H9 (cell line): ENCODE data around the gene PEPD. TPM values are rescaled to one million over a fixed set of nuclear protein-coding genes. Genes with fewer than 3 reads are reported as not detected.

Experiments used
- DNase-seq: peaks from one replicate; pipeline ENCODE4 v3.0.0-alpha.2; 2017
- H2AFZ ChIP-seq: one replicate; pipeline ENCODE4 v1.6.1; 2013; ENCODE audit warnings: mild to moderate bottlenecking, low read length, control low read depth, moderate library complexity
- H2AK5ac ChIP-seq: 2 replicates; pipeline ENCODE4 v1.6.1; 2013; ENCODE audit warnings: low read length, control low read depth, mixed read lengths; ENCODE audit not compliant: insufficient read length
- H2BK120ac ChIP-seq: one replicate; pipeline ENCODE4 v1.6.1; 2013; ENCODE audit warnings: low read depth, mild to moderate bottlenecking, low read length, control low read depth, inconsistent platforms; ENCODE audit not compliant: poor library complexity, severe bottlenecking
- H2BK12ac ChIP-seq: 2 replicates; pipeline ENCODE4 v1.6.1; 2013; ENCODE audit warnings: low read length, control low read depth, mixed read lengths, low read depth; ENCODE audit not compliant: insufficient read length
- H2BK15ac ChIP-seq: 2 replicates; pipeline ENCODE4 v1.6.1; 2013; ENCODE audit warnings: low read depth, low read length, control low read depth
- H2BK20ac ChIP-seq: one replicate; pipeline ENCODE4 v1.6.1; 2013; ENCODE audit warnings: low read depth, mild to moderate bottlenecking, low read length, control low read depth, inconsistent platforms; ENCODE audit not compliant: poor library complexity, severe bottlenecking
- H2BK5ac ChIP-seq: 2 replicates; pipeline ENCODE4 v1.6.1; 2013; ENCODE audit warnings: low read length, control low read depth, mixed read lengths; ENCODE audit not compliant: insufficient read length
- H3K14ac ChIP-seq: 2 replicates; pipeline ENCODE4 v1.6.1; 2013; ENCODE audit warnings: low read length, control low read depth; ENCODE audit not compliant: insufficient read depth
- H3K18ac ChIP-seq: 2 replicates; pipeline ENCODE4 v1.6.1; 2013; ENCODE audit warnings: low read depth, mild to moderate bottlenecking, mixed read lengths, low read length, control low read depth; ENCODE audit not compliant: insufficient read length
- H3K23ac ChIP-seq: 2 replicates; pipeline ENCODE4 v1.6.1; 2013; ENCODE audit warnings: low read length, control low read depth, mixed read lengths, low read depth; ENCODE audit not compliant: insufficient read length
- H3K23me2 ChIP-seq: 2 replicates; pipeline ENCODE4 v1.6.1; 2013; ENCODE audit warnings: low read depth, mild to moderate bottlenecking, mixed read lengths, low read length, control low read depth; ENCODE audit not compliant: insufficient read length, poor library complexity, severe bottlenecking
- H3K27ac ChIP-seq: 2 replicates; pipeline ENCODE4 v1.5.1; 2013; ENCODE audit warnings: low read length, control low read depth, mixed read lengths, low read depth; ENCODE audit not compliant: insufficient read length
- H3K27me3 ChIP-seq: 2 replicates; pipeline ENCODE4 v1.6.1; 2013; ENCODE audit warnings: low read length, control low read depth, inconsistent platforms; ENCODE audit not compliant: insufficient read depth
- H3K4ac ChIP-seq: 2 replicates; pipeline ENCODE4 v1.6.1; 2013; ENCODE audit warnings: low read depth, mild to moderate bottlenecking, control low read depth, inconsistent platforms, low read length, moderate library complexity
- H3K4me1 ChIP-seq: 2 replicates; pipeline ENCODE4 v1.6.1; 2013; ENCODE audit warnings: low read length, control low read depth, inconsistent platforms; ENCODE audit not compliant: insufficient read depth
- H3K4me2 ChIP-seq: 2 replicates; pipeline ENCODE4 v1.6.1; 2013; ENCODE audit warnings: low read length, control low read depth, mixed read lengths; ENCODE audit not compliant: insufficient read length, insufficient read depth
- H3K56ac ChIP-seq: 2 replicates; pipeline ENCODE4 v1.6.1; 2013; ENCODE audit warnings: low read depth, mild to moderate bottlenecking, mixed read lengths, low read length, control low read depth; ENCODE audit not compliant: insufficient read length
- H3K79me1 ChIP-seq: 2 replicates; pipeline ENCODE4 v1.6.1; 2013; ENCODE audit warnings: low read depth, mild to moderate bottlenecking, moderate library complexity, low read length, control low read depth, inconsistent platforms; ENCODE audit not compliant: insufficient read depth, poor library complexity, severe bottlenecking
- H3K79me2 ChIP-seq: 2 replicates; pipeline ENCODE4 v1.6.1; 2013; ENCODE audit warnings: low read length, control low read depth, inconsistent platforms; ENCODE audit not compliant: insufficient read depth
- H3K9ac ChIP-seq: 2 replicates; pipeline ENCODE4 v1.6.1; 2013; ENCODE audit warnings: low read length, control low read depth, mixed read lengths; ENCODE audit not compliant: insufficient read length; ENCODE audit errors: extremely low read depth
- H3K9me3 ChIP-seq: one replicate; pipeline ENCODE4 v1.6.1; 2013; ENCODE audit warnings: low read depth, low read length, inconsistent platforms; ENCODE audit not compliant: control insufficient read depth
- H3T11ph ChIP-seq: one replicate; pipeline ENCODE4 v1.6.1; 2013; ENCODE audit warnings: mild to moderate bottlenecking, low read length, control low read depth, inconsistent platforms
- H4K20me1 ChIP-seq: one replicate; pipeline ENCODE4 v1.6.1; 2013; ENCODE audit not compliant: control insufficient read depth, insufficient read length, insufficient read depth
- H4K5ac ChIP-seq: 2 replicates; pipeline ENCODE4 v1.6.1; 2013; ENCODE audit warnings: low read depth, mild to moderate bottlenecking, mixed read lengths, low read length, control low read depth; ENCODE audit not compliant: insufficient read length
- H4K8ac ChIP-seq: replicated peaks from 2 replicates; pipeline ENCODE4 v1.6.1; 2013; ENCODE audit warnings: low read length, control low read depth, mixed read lengths, low read depth; ENCODE audit not compliant: insufficient read length
- H4K91ac ChIP-seq: 2 replicates; pipeline ENCODE4 v1.6.1; 2013; ENCODE audit warnings: low read depth, mild to moderate bottlenecking, moderate library complexity, mixed read lengths, low read length, control low read depth; ENCODE audit not compliant: insufficient read length
- H3K27ac Mint-ChIP-seq, 3 experiments: 2 replicates in 2 of 3; 3 replicates in 1 of 3; pipeline ENCODE4 v1.8.0; 2020 to 2021; ENCODE audit warnings: mixed read lengths in 3 of 3, mild to moderate bottlenecking in 1 of 3, moderate library complexity in 1 of 3
- H3K27me3 Mint-ChIP-seq: 2 replicates; pipeline ENCODE4 v1.8.0; 2021; ENCODE audit warnings: low read depth, mild to moderate bottlenecking, moderate library complexity, mixed read lengths
- H3K36me3 Mint-ChIP-seq, 3 experiments: 2 replicates in 2 of 3; 3 replicates in 1 of 3; pipeline ENCODE4 v1.8.0; 2020 to 2021; ENCODE audit warnings: low read depth in 3 of 3, mixed read lengths in 3 of 3; ENCODE audit not compliant: insufficient read depth in 1 of 3
- H3K4me1 Mint-ChIP-seq, 2 experiments: 2 replicates each; pipeline ENCODE4 v1.8.0; 2020; ENCODE audit warnings: mixed read lengths in 2 of 2
- H3K4me3 Mint-ChIP-seq, 2 experiments: 2 replicates in 1 of 2; 3 replicates in 1 of 2; pipeline ENCODE4 v1.8.0; 2020 to 2021; ENCODE audit warnings: mild to moderate bottlenecking in 2 of 2, mixed read lengths in 2 of 2, moderate library complexity in 1 of 2
- H3K9me3 Mint-ChIP-seq, 2 experiments: 2 replicates in 1 of 2; 3 replicates in 1 of 2; pipeline ENCODE4 v1.8.0; 2020; ENCODE audit warnings: mild to moderate bottlenecking in 2 of 2, mixed read lengths in 2 of 2, moderate library complexity in 1 of 2
- CTCF ChIP-seq: fragments of 200-600 bp; sonication (generic); conservative IDR thresholded peaks from 3 replicates; pipeline ENCODE4 v1.8.0; 2021; ENCODE audit warnings: antibody characterized with exemption, mild to moderate bottlenecking
- WGBS: extraction: QIAGEN DNeasy Blood & Tissue Kit; methylation state at CpG from one replicate; pipeline ENCODE4 v1.1.7; 2013; ENCODE audit warnings: missing lambda C conversion rate, low lambda C conversion rate, mixed read lengths; ENCODE audit not compliant: insufficient read length; ENCODE audit errors: extremely low coverage; 5-methylcytosine and 5-hydroxymethylcytosine counted together
- total RNA-seq: library from RNA; stranded (reverse); gene quantifications from 2 replicates; pipeline ENCODE4 v1.2.1, GENCODE V29; 2021

Gene PEPD
- total RNA-seq, 1 experiment from 2014 or later = 52.8 TPM

DNA sequence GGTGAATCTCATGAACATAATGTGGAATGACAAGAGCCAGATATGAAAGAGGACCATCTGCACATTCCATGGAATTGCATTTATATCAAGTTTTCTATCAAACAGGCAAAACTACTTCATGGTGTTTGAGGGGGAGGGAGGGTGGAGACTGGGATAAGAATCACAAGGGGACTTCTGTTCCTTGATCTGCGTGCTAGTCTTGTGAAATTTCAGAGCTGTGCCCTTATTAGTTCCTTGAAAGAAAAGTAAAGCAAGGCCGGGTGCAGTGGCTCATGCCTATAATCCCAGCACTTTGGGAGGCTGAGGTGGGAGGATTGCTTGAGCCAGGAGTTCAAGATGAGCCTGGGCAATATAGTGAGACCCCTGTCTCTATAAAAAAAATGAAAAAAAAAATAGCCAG lies 178.3 kb downstream of the PEPD start:
- Histone ChIP-seq H2AFZ (no peak overlapping the region), H4K5ac (no peak overlapping the region), H3K79me2 (no peaks in the 10 kb centered on the region), H4K20me1 (no peaks in the 10 kb centered on the region), H3K4ac (no peak overlapping the region), H3K4me2 (no peak overlapping the region), H3K27me3 (no peaks in the 10 kb centered on the region), H3K9ac (no peak overlapping the region), H3K9me3 (no peaks in the 10 kb centered on the region), H2BK120ac (no peak overlapping the region), H3T11ph (no peak overlapping the region), H3K18ac (no peak overlapping the region), H3K23me2 (no peaks in the 10 kb centered on the region), H3K56ac (no peak overlapping the region), H3K79me1 (no peaks in the 10 kb centered on the region), H4K91ac (no peak overlapping the region), H3K27ac (no peak overlapping the region), H4K8ac (no peak overlapping the region), H3K23ac (no peak overlapping the region), H3K4me1 (no peaks in the 10 kb centered on the region), H2BK20ac (no peak overlapping the region), H2BK5ac (no peak overlapping the region), H2AK5ac (no peak overlapping the region), H3K14ac (no peak overlapping the region), H2BK15ac (no peak overlapping the region), H2BK12ac (no peak overlapping the region)
- Mint-ChIP-seq H3K4me3 (no peak overlapping the region), H3K27ac (no peak overlapping the region), H3K27me3 (peaks cover 47% of the 10 kb centered on the region), H3K4me1 (peaks cover 5 to 7% of the 10 kb centered on the region in 2 experiments), H3K9me3 (no peaks in the 10 kb centered on the region), H3K36me3 (no peaks in the 10 kb centered on the region)
- no peak for DNase-seq
- no CpG with 5 or more reads among the region's 2 CpGs for WGBS
- no peak for TF ChIP-seq CTCF
